Measurements from ENCODE around the gene PTPRT. TPM values are rescaled to one million over a fixed set of nuclear protein-coding genes. Genes with fewer than 3 reads are reported as not detected.

PTPRT gene
- total RNA-seq, 1 donor from 2014 or later, result not detected

DNA sequence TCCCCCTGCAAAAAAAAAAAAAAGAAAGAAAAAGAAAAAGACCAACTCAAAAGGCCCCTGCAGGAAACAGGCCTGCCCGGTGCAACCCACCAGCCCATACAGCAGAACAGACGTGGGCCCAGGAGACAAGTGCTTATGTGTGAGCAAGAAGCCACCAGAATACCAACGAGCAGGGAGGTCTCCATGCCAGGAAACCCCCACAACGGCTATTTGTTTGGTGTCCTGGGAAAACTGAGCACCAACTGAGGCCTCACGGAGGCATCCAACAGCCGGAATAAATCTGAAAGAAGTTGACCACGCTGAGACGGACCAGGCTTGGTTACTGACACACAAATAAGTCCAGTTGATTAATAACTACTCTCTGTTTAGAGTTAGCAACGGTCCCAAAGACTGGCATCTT is 29.7 kb downstream of the PTPRT start:
- no peaks in the 10 kb centered on the region for H3K4me1 ChIP-seq
- no peaks in the 10 kb centered on the region for H3K27me3 ChIP-seq
- TF ChIP-seq POLR2A (IDR thresholded peaks at IDR 0.05) (no peak), POLR2AphosphoS5 (IDR thresholded peaks at IDR 0.05; ENCODE audit: insufficient read depth in 1 of 2, low read depth in 1 of 2) (no peak)
- TF ChIP-seq, protein P1, sequence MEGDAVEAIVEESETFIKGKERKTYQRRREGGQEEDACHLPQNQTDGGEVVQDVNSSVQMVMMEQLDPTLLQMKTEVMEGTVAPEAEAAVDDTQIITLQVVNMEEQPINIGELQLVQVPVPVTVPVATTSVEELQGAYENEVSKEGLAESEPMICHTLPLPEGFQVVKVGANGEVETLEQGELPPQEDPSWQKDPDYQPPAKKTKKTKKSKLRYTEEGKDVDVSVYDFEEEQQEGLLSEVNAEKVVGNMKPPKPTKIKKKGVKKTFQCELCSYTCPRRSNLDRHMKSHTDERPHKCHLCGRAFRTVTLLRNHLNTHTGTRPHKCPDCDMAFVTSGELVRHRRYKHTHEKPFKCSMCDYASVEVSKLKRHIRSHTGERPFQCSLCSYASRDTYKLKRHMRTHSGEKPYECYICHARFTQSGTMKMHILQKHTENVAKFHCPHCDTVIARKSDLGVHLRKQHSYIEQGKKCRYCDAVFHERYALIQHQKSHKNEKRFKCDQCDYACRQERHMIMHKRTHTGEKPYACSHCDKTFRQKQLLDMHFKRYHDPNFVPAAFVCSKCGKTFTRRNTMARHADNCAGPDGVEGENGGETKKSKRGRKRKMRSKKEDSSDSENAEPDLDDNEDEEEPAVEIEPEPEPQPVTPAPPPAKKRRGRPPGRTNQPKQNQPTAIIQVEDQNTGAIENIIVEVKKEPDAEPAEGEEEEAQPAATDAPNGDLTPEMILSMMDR (IDR thresholded peaks at IDR 0.05), result no peak
- H3K4me3 ChIP-seq, result no peak overlapping the region
- DNase-seq (ENCODE audit: extremely low spot score in 2 of 2), result no peak
- no peaks in the 10 kb centered on the region for H3K9me3 ChIP-seq
- H3K27ac ChIP-seq, result no peak overlapping the region
- H3K36me3 ChIP-seq, result no peaks in the 10 kb centered on the region
- intact Hi-C loops (cut with DNase I), result loop anchor here (5.0 kb wide), 1 partner anchor 863 kb away; no protein-coding TSS in a partner anchor

GRCh38 chr20:43155366-43156100 is 34.2 kb downstream of the PTPRT start:
- Histone ChIP-seq H3K27ac (no peak overlapping the region), H3K9me3 (no peaks in the 10 kb centered on the region), H3K36me3 (no peaks in the 10 kb centered on the region), H3K4me3 (no peak overlapping the region), H3K4me1 (no peaks in the 10 kb centered on the region), H3K27me3 (no peaks in the 10 kb centered on the region)
- DNase-seq (ENCODE audit: extremely low spot score in 2 of 2), result no peak
- no peak for TF ChIP-seq POLR2A (IDR thresholded peaks at IDR 0.05)
- TF ChIP-seq, protein P1 (IDR thresholded peaks at IDR 0.05), result no peak
- no peak for TF ChIP-seq POLR2AphosphoS5 (IDR thresholded peaks at IDR 0.05; ENCODE audit: insufficient read depth in 1 of 2, low read depth in 1 of 2)
- intact Hi-C loops (cut with DNase I), result loop anchor here (5.0 kb wide), 1 partner anchor 858 kb away; no protein-coding TSS in a partner anchor

DNA sequence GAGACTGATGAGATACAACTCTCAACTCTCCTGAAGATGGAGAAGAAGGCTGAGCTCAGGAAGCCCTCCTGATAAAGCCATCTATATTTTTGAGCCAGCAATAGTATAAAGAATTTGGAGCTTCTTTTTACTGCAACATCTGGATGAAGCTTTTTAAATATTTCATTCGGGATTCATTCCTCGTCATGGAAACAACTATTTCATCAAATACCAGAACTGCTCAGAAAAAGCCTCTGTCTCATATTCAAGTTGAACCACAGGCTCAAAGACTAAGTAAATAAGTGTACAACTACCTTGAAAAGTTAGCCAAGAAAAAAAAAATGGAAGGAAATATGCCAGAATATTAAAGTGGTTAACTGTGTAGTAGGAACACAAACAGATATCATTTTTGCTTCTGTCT is 37.8 kb downstream of the PTPRT start:
- H3K9me3 ChIP-seq, result no peaks in the 10 kb centered on the region
- TF ChIP-seq POLR2A (IDR thresholded peaks at IDR 0.05) (no peak), POLR2AphosphoS5 (IDR thresholded peaks at IDR 0.05; ENCODE audit: insufficient read depth in 1 of 2, low read depth in 1 of 2) (no peak)
- TF ChIP-seq, protein P1 (IDR thresholded peaks at IDR 0.05), result no peak
- H3K27ac ChIP-seq, result no peak overlapping the region
- no peak overlapping the region for H3K4me3 ChIP-seq
- H3K27me3 ChIP-seq, result no peaks in the 10 kb centered on the region
- no peak for DNase-seq (ENCODE audit: extremely low spot score in 2 of 2)
- no peaks in the 10 kb centered on the region for H3K36me3 ChIP-seq
- intact Hi-C loops (cut with DNase I), result no loop called here
- no peaks in the 10 kb centered on the region for H3K4me1 ChIP-seq

GRCh38 chr20:43151256-43151655 is 38.5 kb downstream of the PTPRT start:
- intact Hi-C loops (cut with DNase I), result no loop called here
- no peak overlapping the region for H3K27ac ChIP-seq
- DNase-seq (ENCODE audit: extremely low spot score in 2 of 2), result no peak
- no peaks in the 10 kb centered on the region for H3K4me1 ChIP-seq
- no peaks in the 10 kb centered on the region for H3K27me3 ChIP-seq
- H3K36me3 ChIP-seq, result no peaks in the 10 kb centered on the region
- H3K4me3 ChIP-seq, result no peak overlapping the region
- H3K9me3 ChIP-seq, result no peaks in the 10 kb centered on the region
- TF ChIP-seq POLR2A (IDR thresholded peaks at IDR 0.05) (no peak), POLR2AphosphoS5 (IDR thresholded peaks at IDR 0.05; ENCODE audit: insufficient read depth in 1 of 2, low read depth in 1 of 2) (no peak)
- TF ChIP-seq, protein P1 (IDR thresholded peaks at IDR 0.05), result no peak

DNA sequence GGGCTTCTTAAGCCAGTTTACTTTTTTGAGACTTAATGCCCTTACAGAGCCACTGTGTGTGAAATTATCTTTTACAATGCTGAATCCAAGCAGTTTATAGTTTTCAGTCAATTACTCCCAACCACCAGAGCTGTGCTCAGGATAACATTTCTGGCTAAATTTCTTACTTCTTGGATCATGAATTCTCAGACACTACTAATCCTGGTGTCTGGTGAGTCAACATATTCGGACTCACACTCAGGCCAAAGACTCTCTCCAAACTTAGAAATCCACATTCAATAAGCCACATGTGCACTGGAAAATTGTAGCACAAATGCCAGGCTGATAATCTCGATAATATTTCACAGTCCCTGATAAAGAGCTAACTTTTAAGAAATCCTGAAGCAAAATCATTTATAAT is 49.0 kb downstream of the PTPRT start:
- Histone ChIP-seq H3K4me1 (no peaks in the 10 kb centered on the region), H3K27ac (no peak overlapping the region), H3K36me3 (no peaks in the 10 kb centered on the region), H3K27me3 (no peaks in the 10 kb centered on the region), H3K4me3 (no peak overlapping the region), H3K9me3 (no peaks in the 10 kb centered on the region)
- no peak for DNase-seq (ENCODE audit: extremely low spot score in 2 of 2)
- no peak for TF ChIP-seq POLR2AphosphoS5 (IDR thresholded peaks at IDR 0.05; ENCODE audit: insufficient read depth in 1 of 2, low read depth in 1 of 2)
- TF ChIP-seq POLR2A (IDR thresholded peaks at IDR 0.05), result no peak
- TF ChIP-seq, protein P1 (IDR thresholded peaks at IDR 0.05), result no peak
- intact Hi-C loops (cut with DNase I), result no loop called here
